GM12875 (cell line): ENCODE results near the gene RTL3.
A peak's percentile ranks its signal among the peaks of the same experiment; 100 is the strongest.

Experiments used
- H3K4me3 ChIP-seq: one replicate; pipeline ENCODE4 v1.5.1; 2011; ENCODE audit warnings: low read depth, low read length, control low read depth
- CTCF ChIP-seq: IDR thresholded peaks from 2 replicates; pipeline ENCODE4 v1.5.1; 2011; ENCODE audit warnings: low read depth, mild to moderate bottlenecking, control low read depth, inconsistent platforms, low read length, moderate library complexity, borderline replicate concordance; ENCODE audit not compliant: insufficient read depth

The RTL3 gene

GRCh38 chrX:78658845-78659744, at the start of gene RTL3:
TSS of gene RTL3 (minus strand) at chrX:78659328. CDS start at chrX:78658420, 908 bp downstream.
- no peak within 1 kb of the TSS for H3K4me3 ChIP-seq
- TF ChIP-seq CTCF = no peak

GRCh38 chrX:78708816-78709215, 49.7 kb upstream of the RTL3 start:
- no peak for TF ChIP-seq CTCF

GRCh38 chrX:78708262-78708661, 49.1 kb upstream of the RTL3 start:
- peak; percentile 38; the same call in 1 of the 2 replicates for TF ChIP-seq CTCF
- H3K4me3 ChIP-seq = no peak overlapping the region

More at GRCh38 chrX:78708816-78709215, 49.7 kb upstream of the RTL3 start:
- H3K4me3 ChIP-seq = no peak overlapping the region

GRCh38 chrX:78706071-78706470, 46.9 kb upstream of the RTL3 start:
- no peak overlapping the region for H3K4me3 ChIP-seq
- no peak for TF ChIP-seq CTCF

- no peak overlapping the region for H3K4me3 ChIP-seq
- TF ChIP-seq CTCF = no peak
Observed at GRCh38 chrX:78693536-78693935, 34.4 kb upstream of the RTL3 start.

- no peak overlapping the region for H3K4me3 ChIP-seq
- no peak for TF ChIP-seq CTCF
Observed at GRCh38 chrX:78693012-78693411, 33.9 kb upstream of the RTL3 start.

GRCh38 chrX:78687586-78687985, 28.5 kb upstream of the RTL3 start:
- no peak overlapping the region for H3K4me3 ChIP-seq
- TF ChIP-seq CTCF = no peak
